ENCODE data around the gene OR10A4. TPM values are rescaled to one million over a fixed set of nuclear protein-coding genes. Genes with fewer than 3 reads are reported as not detected.

Gene OR10A4
- polyA plus RNA-seq, 1 donor from 2014 or later: not detected

GRCh38 chr11:6833356-6833755 is 43.1 kb upstream of the OR10A4 start:
- Histone ChIP-seq H3K9me3 (ENCODE audit: low read length) (no peaks in the 10 kb centered on the region), H2AFZ (ENCODE audit: low read depth, low read length) (no peak overlapping the region), H3K36me3 (ENCODE audit: insufficient read depth, low read length) (no peaks in the 10 kb centered on the region), H3F3A (ENCODE audit: insufficient read depth, low read length, poor library complexity, severe bottlenecking) (no peaks in the 10 kb centered on the region), H3K9ac (ENCODE audit: low read length) (no peak overlapping the region), H3K4me3 (ENCODE audit: low read length) (no peak overlapping the region), H3K4me2 (ENCODE audit: low read length) (no peak overlapping the region), H3K27ac (ENCODE audit: low read length) (no peak overlapping the region), H3K9me2 (ENCODE audit: insufficient read depth, low read length) (no peaks in the 10 kb centered on the region), H3K27me3 (ENCODE audit: insufficient read depth, low read depth, low read length) (no peaks in the 10 kb centered on the region), H4K20me1 (ENCODE audit: insufficient read depth) (no peaks in the 10 kb centered on the region), H3K79me2 (replicated peaks; ENCODE audit: insufficient read depth, low read length) (no peaks in the 10 kb centered on the region)
- no peak for TF ChIP-seq POLR2AphosphoS5 (IDR thresholded peaks at IDR 0.05)
- no peak for TF ChIP-seq RAD21 (conservative IDR thresholded peaks at IDR 0.05)
- TF ChIP-seq EP300 (conservative IDR thresholded peaks at IDR 0.05; ENCODE audit: poor library complexity, severe bottlenecking): no peak
- no peak for TF ChIP-seq TAF1 (IDR thresholded peaks at IDR 0.05; ENCODE audit: low read depth)
- no peak for TF ChIP-seq SMC3 (conservative IDR thresholded peaks at IDR 0.05; ENCODE audit: poor library complexity)
- TF ChIP-seq MXI1 (conservative IDR thresholded peaks at IDR 0.05; ENCODE audit: poor library complexity, severe bottlenecking): no peak
- TF ChIP-seq EZH2 (IDR thresholded peaks at IDR 0.05; ENCODE audit: borderline replicate concordance, insufficient read depth, low read length, poor library complexity, severe bottlenecking): no peak
- TF ChIP-seq CTCF (IDR thresholded peaks at IDR 0.05; ENCODE audit: poor library complexity, severe bottlenecking): no peak
- TF ChIP-seq REST (IDR thresholded peaks at IDR 0.05; ENCODE audit: borderline replicate concordance): no peak

- no peaks in the 10 kb centered on the region for H3K9me3 ChIP-seq (ENCODE audit: low read length)
- TF ChIP-seq CTCF (IDR thresholded peaks at IDR 0.05; ENCODE audit: poor library complexity, severe bottlenecking): no peak
- H3F3A ChIP-seq (ENCODE audit: insufficient read depth, low read length, poor library complexity, severe bottlenecking): no peaks in the 10 kb centered on the region
- no peak overlapping the region for H3K9ac ChIP-seq (ENCODE audit: low read length)
- no peaks in the 10 kb centered on the region for H4K20me1 ChIP-seq (ENCODE audit: insufficient read depth)
- H3K27me3 ChIP-seq (ENCODE audit: insufficient read depth, low read depth, low read length): no peaks in the 10 kb centered on the region
- H3K9me2 ChIP-seq (ENCODE audit: insufficient read depth, low read length): no peaks in the 10 kb centered on the region
- no peak overlapping the region for H3K4me2 ChIP-seq (ENCODE audit: low read length)
- H3K4me3 ChIP-seq (ENCODE audit: low read length): no peak overlapping the region
- no peaks in the 10 kb centered on the region for H3K36me3 ChIP-seq (ENCODE audit: insufficient read depth, low read length)
- no peak overlapping the region for H3K27ac ChIP-seq (ENCODE audit: low read length)
- H2AFZ ChIP-seq (ENCODE audit: low read depth, low read length): no peak overlapping the region
- no peaks in the 10 kb centered on the region for H3K79me2 ChIP-seq (replicated peaks; ENCODE audit: insufficient read depth, low read length)
These were observed 42.4 kb upstream of the OR10A4 start for GRCh38 chr11:6834021-6834420.

Data from neural cell (in vitro differentiated cells).